CD1c-positive myeloid dendritic cell (primary cell): ENCODE results near the gene RAB35.

Experiments
- DNase-seq: peaks from one replicate; pipeline ENCODE4 v3.0.0-alpha.2; 2016; ENCODE audit errors: extremely low spot score

Gene RAB35

GRCh38 chr12:120132863-120133385 is 16.4 kb upstream of the RAB35 start:
- DNase-seq, result no peak

GRCh38 chr12:120132054-120132836 is 15.7 kb upstream of the RAB35 start:
- DNase-seq, result no peak

- DNase-seq, result no peak
Observed at GRCh38 chr12:120131116-120131515, 14.6 kb upstream of the RAB35 start.

DNA sequence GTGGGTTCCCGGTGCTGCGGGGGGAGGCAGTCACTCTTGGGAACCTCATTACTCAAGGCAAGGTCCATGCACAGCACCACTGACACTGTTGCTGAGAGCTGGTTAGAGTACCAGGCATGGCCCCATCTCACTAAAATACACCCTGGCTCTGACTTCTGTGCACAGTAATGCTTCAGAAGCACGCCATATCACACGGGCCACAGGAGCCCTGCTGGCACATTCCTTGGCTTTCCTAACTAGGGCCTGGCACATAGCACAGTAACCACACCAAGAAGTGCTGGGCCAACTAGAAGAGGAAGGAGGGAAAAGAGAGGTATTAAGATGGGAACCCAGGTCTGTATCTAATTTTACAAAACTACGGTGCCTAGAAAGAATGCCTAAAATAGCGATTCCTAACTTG is 13.5 kb upstream of the RAB35 start:
- no peak for DNase-seq

GRCh38 chr12:120126635-120127005 is 10.1 kb upstream of the RAB35 start:
- DNase-seq, result peak; percentile 91

DNA sequence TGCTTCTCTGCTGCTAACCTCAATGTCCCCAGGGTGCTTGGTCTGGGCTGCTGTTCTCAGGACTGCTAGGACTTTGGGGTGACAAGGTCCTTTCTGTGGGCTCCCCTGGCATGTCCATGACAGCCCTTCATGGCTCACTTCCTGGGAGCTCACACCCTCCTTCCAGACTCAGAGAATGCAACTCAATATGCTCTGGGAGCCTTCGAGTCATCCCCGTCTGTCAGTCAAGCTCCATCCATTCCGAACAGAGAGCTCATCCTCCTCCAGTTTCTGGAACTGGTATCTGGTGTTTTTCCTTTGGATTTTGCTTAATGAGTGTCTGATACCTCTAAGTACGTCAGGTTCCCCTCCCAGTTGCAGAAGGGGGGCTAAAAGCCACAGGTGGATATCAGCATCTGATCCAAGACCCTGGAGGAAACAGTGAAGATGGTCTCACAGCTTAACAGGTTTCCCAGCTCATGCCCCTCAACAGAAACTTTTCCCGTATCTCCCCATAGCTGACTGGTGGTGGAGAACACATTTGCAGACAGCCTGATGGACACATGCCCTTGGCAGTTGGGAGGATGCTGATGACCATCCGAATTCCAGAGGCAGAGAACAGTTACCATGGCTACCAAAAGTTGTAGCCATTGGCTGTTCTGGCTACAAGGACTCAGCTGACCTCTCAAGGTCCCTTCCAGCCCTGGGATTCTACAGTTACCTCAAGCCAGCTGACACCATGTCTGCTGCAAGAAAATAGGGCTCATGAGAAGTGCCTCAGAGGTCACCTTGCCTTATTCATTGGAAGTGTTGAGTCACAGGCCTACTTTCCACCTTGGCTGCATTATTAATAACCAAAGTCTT is 9.5 kb upstream of the RAB35 start:
- no peak for DNase-seq

DNA sequence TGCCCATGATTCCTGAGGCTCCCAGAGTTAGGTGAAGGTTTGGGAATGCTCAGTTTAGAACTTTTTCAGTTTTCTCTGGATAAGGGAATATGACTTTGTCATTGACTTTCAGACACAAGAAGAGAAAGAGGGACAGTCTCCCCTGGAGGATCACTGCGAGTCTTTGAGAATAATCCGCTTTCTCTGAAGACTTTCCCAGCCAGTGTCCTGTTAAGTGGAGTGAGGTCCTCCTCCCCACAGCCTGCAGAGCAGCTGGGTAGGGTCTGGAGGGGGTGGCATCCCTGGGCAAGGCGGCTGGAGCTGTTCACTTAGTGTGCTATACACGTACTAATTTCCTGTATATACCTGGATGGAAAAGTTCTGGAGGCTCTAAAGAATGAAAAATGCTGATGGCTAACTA is 8.5 kb upstream of the RAB35 start:
- DNase-seq, result no peak

- peak; percentile 30 for DNase-seq
Observed at GRCh38 chr12:120121766-120122293, 5.3 kb upstream of the RAB35 start.

DNA sequence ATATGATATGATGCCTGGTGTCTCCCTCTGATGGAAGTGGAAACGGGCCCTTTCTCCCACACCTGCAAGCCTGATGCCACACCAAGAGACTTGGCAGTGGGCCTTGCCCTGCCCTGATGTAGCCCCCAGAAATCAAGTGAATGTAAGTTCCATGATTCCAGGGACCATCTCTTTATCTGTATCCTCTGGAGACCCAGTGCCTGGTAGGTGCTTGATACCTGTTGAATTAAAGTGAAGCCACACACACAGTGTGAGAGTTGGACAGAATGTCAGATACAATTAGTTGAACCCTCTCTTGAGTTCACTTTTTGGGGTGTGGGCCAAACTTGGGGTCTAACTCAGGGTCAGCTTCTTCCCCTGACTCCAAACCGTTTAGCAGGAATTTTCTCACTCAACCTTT is 4.8 kb upstream of the RAB35 start:
- no peak for DNase-seq

DNA sequence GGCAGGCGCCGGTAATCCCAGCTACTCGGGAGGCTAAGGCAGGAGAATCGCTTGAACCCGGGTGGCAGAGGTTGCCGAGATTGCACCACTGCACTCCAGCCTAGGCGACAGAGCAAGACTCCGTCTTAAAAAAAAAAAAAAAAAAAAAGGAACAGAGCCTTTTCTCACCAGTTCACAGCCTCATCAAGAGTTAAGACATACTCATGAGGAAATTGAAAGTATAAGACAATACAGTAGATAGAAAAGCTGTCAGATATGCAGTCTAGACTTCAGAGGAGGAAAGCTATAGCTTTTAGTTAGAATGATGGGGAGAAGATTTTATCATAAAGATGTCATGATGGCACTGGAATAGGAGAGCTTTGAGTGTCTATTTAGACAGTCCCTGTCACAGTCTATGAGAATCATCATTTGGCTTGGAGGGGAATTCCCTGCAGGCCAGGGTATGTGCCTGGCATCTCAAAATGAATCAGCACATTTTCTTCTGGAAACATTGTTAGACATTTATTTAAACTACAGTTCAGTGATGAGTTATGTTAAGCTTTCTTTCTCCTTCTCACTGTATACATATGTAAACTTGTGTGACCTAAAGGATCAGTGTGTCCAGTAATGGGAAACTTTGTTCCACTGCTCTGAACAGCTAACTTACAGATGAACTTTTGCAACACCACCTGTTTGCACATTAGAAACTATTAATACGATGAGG is 2.9 kb upstream of the RAB35 start:
- peak; percentile 61 for DNase-seq

- DNase-seq, result peak; percentile 33
Observed at GRCh38 chr12:120118321-120119061, 1.9 kb upstream of the RAB35 start.

GRCh38 chr12:120117961-120118320 is 1.4 kb upstream of the RAB35 start:
- no peak for DNase-seq

DNA sequence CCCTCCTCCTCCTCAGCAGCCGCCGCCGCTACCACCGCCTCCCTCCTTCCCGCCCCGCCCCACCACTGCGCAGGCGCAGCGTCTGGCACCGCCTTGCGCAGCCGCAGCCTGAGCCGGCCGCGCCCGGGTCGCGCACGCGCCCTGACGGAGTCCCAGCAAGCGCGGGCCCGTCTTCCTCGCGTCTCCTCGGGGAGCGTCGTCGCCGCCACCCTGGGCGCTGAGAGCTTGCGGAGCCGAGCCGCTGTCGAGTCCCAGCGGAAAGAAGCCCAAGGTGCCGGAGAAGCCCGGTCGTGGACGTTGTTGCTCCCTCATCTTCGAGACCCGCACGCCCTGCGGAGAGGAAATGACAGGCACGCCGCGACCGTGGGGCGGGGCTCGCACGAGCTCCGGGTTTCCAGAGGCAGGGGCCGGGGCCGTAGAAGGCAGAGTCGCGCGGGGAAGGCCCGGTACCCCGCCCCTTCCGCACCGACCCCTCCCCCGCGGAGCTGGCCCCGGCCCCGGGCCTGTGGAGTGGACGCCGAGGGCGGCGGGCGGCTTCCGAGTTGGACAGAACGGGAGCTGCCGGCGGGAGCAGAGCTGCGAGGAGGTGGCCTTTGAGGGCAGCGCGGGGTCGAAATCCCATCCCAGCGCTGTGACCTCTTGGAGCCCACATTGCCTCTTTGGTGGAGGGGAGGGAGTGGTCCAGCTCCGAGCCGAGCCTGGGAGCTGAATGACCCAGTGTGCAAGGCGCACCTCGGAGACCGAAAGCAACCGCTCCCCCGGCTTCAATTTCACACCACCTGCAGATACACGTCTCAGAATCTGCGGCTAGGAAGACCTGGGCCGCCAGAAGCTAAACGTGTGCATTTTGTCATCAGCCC is 469 bp upstream of the RAB35 start:
- peak; percentile 97 for DNase-seq

- peak; percentile 43 for DNase-seq
Observed at GRCh38 chr12:120115692-120116440, 687 bp downstream of the RAB35 start.

GRCh38 chr12:120115066-120115465 is 1.5 kb downstream of the RAB35 start:
- DNase-seq, result no peak

DNA sequence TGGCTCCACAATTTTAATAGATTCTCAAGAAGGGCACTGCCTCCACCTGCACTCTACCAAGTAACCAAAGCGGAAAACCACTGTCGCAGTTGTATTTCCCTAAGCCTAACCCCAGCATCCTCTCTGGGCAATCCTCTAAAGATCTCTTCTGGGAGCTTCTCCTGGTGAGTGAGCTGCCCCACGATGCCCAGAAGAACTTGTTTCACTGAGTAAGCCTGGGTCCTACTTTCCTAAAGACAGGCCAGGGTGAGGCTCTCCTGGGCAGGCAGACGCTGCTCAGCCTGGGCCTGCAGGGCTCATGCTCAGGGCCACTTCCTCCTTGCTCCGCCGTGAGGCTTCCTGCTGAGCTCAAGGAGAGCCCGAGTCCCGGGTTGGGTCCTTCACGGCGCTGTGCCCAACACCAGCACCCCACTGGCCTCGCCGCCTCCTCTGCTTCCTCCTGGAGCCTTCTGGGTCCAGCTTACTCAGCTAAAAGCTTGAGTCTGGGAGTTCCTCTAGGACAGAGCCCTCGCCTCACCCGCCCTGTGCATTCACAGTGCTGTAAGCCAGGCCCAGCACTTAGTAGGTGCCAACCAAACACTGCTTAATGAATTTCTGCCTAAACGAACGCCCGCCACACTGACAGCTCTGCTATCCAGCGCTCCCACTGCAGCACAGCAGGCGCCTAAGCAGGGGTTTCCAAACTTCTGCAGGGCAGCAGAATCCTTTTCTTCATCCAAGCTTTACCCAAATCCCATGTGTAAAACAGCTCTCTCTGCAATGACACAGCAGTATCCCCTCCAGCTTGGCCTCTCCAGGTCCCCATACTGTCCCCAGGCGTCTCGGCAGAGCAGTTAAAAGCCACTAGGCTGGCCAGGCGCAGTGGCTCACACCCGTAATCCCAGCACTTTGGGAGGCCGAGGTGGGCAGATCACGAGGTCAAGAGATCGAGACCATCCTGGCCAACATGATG is 5.7 kb downstream of the RAB35 start:
- peak; percentile 94 for DNase-seq

GRCh38 chr12:120109570-120110267 is 6.8 kb downstream of the RAB35 start:
- no peak for DNase-seq

DNA sequence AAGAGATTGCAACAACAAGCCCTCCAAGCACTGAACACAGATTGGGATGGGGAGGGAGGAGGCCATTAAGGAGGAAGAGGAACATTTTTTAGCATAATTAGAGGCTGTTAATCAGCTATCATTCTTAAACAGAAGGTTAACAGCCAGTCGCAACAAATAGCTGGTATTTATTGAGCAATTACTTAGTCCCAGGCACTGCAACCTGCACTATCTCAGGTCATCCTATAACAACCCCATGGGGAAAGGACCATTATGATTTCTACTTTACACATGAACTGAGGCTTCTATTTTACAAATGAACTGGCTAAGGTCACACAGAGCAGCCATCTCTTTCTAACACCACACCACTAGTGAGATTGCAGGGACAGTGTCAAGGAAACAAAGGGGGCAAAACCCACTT is 10.4 kb downstream of the RAB35 start:
- DNase-seq, result no peak
